Osteoblast (primary cell): ENCODE results near the gene NDOR1. TPM values are rescaled to one million over a fixed set of nuclear protein-coding genes. Genes with fewer than 3 reads are reported as not detected.

Experiments
- DNase-seq: peaks from one replicate; pipeline ENCODE4 v3.0.0; 2011; ENCODE audit warnings: low spot score, mixed read lengths; ENCODE audit not compliant: insufficient read length; ENCODE audit errors: missing footprints
- H2AFZ ChIP-seq: 2 replicates; pipeline ENCODE4 v1.6.0; 2011; ENCODE audit warnings: mild to moderate bottlenecking, low read length
- H3K27ac ChIP-seq: 2 replicates; pipeline ENCODE4 v1.5.1; 2011; ENCODE audit warnings: mild to moderate bottlenecking, low read depth, low read length, moderate library complexity
- H3K27me3 ChIP-seq: 2 replicates; pipeline ENCODE4 v1.6.0; 2012; ENCODE audit warnings: mild to moderate bottlenecking, control low read depth, inconsistent platforms, low read length, moderate library complexity; ENCODE audit not compliant: insufficient read depth
- H3K36me3 ChIP-seq: 2 replicates; pipeline ENCODE4 v1.5.1; 2011; ENCODE audit warnings: mild to moderate bottlenecking, low read length, control low read depth, moderate library complexity; ENCODE audit not compliant: insufficient read depth
- H3K4me1 ChIP-seq: 2 replicates; pipeline ENCODE4 v1.5.1; 2011; ENCODE audit warnings: mild to moderate bottlenecking, low read length, control low read depth, moderate library complexity; ENCODE audit not compliant: insufficient read depth
- H3K4me2 ChIP-seq: 2 replicates; pipeline ENCODE4 v1.6.0; 2011; ENCODE audit warnings: mild to moderate bottlenecking, low read length; ENCODE audit not compliant: insufficient read depth
- H3K4me3 ChIP-seq: fragments of 200-600 bp; sonication (generic); 3 replicates; pipeline ENCODE4 v1.5.1; 2012; ENCODE audit warnings: mild to moderate bottlenecking, low read length, inconsistent platforms; ENCODE audit not compliant: insufficient read depth
- H3K79me2 ChIP-seq: 2 replicates; pipeline ENCODE4 v1.6.0; 2012; ENCODE audit warnings: mild to moderate bottlenecking, low read length, control low read depth, inconsistent platforms; ENCODE audit not compliant: insufficient read depth
- H3K9me3 ChIP-seq: 2 replicates; pipeline ENCODE4 v1.5.1; 2011; ENCODE audit warnings: low read depth, low read length, control low read depth
- H4K20me1 ChIP-seq: 2 replicates; pipeline ENCODE4 v1.6.0; 2012; ENCODE audit warnings: mild to moderate bottlenecking, low read length, control low read depth; ENCODE audit not compliant: insufficient read depth
- total RNA-seq: library from RNA; depleted of rRNA; stranded (reverse); fragments of >200 nt; gene quantifications from 2 replicates; pipeline ENCODE4 v1.2.3, GENCODE V29; 2012
- TF ChIP-seq, protein P1 (sequence below): IDR thresholded peaks from 2 replicates; pipeline ENCODE4 v1.5.1; 2011; ENCODE audit warnings: mild to moderate bottlenecking, low read depth, low read length, moderate library complexity; ENCODE audit errors: extremely low read depth

Gene NDOR1
- total RNA-seq, 1 donor = 6.2 TPM

DNA sequence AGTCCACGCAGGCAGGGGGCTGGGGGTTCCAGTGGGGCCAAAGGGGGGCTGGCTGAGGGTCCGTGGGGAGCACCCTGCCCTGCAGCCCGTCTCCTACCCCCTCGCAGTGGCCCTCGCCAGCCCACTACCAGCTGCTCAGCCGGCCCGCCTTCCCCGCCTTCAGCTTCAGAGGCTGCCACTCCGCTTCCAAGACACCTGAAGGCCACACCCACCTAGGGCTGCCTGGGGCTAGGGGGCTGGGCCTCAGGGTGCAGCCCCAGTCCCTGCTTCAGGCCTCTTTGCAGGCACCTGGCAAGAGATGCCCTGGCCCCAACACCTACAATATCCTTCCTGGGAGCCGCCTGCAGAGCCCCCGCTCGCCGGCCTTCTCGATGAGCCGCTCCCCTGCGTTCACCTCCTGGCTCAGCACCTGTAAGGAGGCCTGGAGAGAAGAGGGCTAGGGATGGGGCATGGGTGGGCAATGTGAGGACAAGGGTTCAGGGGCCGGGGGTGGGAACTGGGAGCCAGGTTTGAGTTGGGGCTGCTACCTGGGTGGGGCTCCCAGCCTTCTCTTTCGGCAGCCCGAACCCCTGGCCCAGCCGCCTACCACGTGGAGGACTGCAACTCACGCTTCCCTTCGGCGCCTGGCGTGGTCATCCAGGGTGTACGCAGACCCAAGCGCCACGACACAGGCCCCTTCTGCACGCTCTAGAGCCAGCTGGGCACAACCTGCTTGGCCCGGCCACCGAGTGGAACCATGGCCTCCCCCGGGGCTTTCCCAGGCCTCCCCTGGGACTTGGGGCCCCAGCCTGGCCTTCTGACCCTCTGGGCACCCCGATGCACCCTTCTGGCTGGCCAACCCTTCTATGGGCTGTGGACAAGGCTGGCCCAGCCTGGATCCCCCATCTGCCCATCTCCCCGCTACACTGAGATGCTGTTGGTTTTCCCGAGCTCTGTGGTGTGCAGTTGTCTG is 47.3 kb downstream of the NDOR1 start:
- peak; percentile 83 for DNase-seq
- Histone ChIP-seq H3K79me2 (peaks cover 19% of the 10 kb centered on the region), H3K9me3 (no peaks in the 10 kb centered on the region), H3K36me3 (peaks cover 7% of the 10 kb centered on the region), H4K20me1 (peaks cover 14% of the 10 kb centered on the region), H3K4me1 (peaks cover 13% of the 10 kb centered on the region), H3K4me3 (no peak overlapping the region), H2AFZ (no peak overlapping the region), H3K27ac (no peak overlapping the region), H3K27me3 (peaks cover 5% of the 10 kb centered on the region), H3K4me2 (no peak overlapping the region)
- TF ChIP-seq, protein P1, sequence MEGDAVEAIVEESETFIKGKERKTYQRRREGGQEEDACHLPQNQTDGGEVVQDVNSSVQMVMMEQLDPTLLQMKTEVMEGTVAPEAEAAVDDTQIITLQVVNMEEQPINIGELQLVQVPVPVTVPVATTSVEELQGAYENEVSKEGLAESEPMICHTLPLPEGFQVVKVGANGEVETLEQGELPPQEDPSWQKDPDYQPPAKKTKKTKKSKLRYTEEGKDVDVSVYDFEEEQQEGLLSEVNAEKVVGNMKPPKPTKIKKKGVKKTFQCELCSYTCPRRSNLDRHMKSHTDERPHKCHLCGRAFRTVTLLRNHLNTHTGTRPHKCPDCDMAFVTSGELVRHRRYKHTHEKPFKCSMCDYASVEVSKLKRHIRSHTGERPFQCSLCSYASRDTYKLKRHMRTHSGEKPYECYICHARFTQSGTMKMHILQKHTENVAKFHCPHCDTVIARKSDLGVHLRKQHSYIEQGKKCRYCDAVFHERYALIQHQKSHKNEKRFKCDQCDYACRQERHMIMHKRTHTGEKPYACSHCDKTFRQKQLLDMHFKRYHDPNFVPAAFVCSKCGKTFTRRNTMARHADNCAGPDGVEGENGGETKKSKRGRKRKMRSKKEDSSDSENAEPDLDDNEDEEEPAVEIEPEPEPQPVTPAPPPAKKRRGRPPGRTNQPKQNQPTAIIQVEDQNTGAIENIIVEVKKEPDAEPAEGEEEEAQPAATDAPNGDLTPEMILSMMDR = no peak

DNA sequence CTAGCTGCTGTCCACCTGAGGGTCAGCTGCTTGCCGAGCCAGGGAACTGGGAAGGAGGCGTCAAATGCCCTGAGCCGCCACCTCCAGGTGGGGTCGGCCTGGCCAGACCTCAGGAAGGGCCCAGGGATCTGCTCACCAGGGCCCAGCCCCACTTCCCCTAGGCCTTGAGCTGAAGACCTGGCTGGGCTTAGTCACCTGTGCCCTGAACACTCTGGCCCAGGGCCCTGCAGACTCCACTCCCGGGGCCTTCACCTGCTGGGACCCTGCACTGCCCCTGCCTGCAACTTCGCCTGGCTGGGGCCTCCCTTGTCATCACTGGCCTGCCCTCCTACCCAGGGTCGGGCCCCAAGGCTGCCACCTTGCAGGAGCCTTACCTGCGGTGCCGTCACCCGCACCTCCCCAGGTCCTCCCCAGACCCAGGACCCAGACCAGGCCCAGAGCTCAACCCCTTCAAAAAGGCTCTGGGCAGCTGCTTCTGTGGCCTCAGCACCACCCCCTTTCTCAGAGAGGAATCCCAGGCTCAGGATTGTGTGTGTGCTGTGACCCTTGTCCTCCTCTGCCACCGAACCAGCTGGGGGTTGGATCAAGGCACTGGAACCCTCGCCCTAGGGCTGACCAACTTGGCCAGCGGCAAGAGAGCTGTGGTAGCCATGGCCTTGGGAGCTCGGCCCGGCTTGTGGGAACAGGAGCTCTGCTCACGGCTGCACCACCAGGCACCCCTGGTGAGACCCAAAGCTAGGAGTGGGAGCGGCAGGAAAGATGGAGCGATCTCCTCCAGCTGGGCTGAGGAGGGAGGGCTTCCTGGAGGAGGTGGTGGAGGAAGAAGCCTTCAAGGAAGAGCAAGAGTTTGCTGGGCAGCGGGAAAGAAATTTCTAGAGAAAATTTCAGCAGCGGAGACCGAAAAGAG is 48.5 kb downstream of the NDOR1 start:
- no peak overlapping the region for H3K27ac ChIP-seq
- TF ChIP-seq, protein P1 = no peak
- DNase-seq = peak; percentile 92

DNA sequence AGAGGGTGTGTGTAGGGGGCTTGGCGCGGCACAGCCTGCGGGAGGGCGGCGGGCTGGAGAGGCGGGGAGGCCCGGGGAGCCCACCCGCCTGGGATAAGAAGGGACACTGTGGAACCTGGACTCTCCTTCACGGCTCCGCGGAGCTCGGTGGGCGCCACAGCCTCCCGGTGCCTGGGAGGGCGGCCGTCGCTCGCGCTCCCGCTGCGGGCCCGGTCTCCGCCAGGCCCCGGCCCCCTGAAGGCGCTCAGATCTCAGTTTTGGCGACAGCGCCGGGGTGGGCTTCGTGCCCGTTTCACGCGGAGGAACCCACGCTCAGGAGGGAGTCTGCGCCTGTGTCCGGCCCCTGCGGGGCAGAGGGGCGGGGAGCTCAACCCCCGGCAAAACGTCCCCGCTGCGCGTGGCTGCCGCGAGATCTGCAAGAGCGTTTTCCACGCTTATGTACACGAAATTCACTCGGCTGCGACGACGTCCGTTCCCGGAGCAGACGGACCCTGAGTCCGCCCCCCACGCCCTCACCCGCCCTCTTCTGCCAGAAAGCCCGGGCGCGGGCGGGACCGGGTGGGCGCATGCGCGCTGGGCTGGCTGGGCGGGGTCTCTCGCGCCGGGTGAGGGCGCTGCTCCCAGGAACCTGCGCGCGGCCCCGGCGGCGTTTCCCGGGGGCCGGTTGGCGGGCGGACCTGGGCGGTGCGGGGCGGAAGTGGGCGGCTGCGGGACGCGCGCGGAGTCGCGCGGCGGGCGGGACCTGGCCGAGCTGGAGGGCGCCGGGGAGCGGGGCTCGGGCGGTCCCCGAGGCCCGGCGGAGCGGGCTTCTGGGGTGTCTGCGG is 49.3 kb downstream of the NDOR1 start, which contains the start of gene NELFB:
NELFB (plus strand) TSS at position 704 of the 824 bp plus-strand sequence.
- H3K4me3 ChIP-seq = peak within 1 kb of the TSS; percentile 90
- DNase-seq = peak; percentile 100

More for the DNA sequence above, 48.5 kb downstream of the NDOR1 start:
- H3K9me3 ChIP-seq = no peaks in the 10 kb centered on the region
- peak overlapping the region; percentile 88 for H2AFZ ChIP-seq
- peaks cover 15% of the 10 kb centered on the region for H3K36me3 ChIP-seq
- H3K27me3 ChIP-seq = peaks cover 5% of the 10 kb centered on the region
- H3K4me2 ChIP-seq = peak overlapping the region; percentile 89
- H3K4me3 ChIP-seq = peak overlapping the region; percentile 90
- H3K4me1 ChIP-seq = peaks cover 13% of the 10 kb centered on the region
- H3K79me2 ChIP-seq = peaks cover 26% of the 10 kb centered on the region
- H4K20me1 ChIP-seq = peaks cover 14% of the 10 kb centered on the region

More for the DNA sequence above, 49.3 kb downstream of the NDOR1 start, which contains the start of gene NELFB:
- peaks cover under 1% of the 10 kb centered on the region for H3K27me3 ChIP-seq
- peaks cover 30% of the 10 kb centered on the region for H3K79me2 ChIP-seq
- H3K27ac ChIP-seq = no peak within 1 kb of the TSS
- peak within 1 kb of the TSS; percentile 88 for H2AFZ ChIP-seq
- H3K9me3 ChIP-seq = no peaks in the 10 kb centered on the region
- H4K20me1 ChIP-seq = peaks cover 14% of the 10 kb centered on the region
- TF ChIP-seq, protein P1 = no peak
- H3K4me2 ChIP-seq = peak within 1 kb of the TSS; percentile 92
- peaks cover 13% of the 10 kb centered on the region for H3K4me1 ChIP-seq
- peaks cover 19% of the 10 kb centered on the region for H3K36me3 ChIP-seq
